ENCODE data around the gene LAMB4.

DNA sequence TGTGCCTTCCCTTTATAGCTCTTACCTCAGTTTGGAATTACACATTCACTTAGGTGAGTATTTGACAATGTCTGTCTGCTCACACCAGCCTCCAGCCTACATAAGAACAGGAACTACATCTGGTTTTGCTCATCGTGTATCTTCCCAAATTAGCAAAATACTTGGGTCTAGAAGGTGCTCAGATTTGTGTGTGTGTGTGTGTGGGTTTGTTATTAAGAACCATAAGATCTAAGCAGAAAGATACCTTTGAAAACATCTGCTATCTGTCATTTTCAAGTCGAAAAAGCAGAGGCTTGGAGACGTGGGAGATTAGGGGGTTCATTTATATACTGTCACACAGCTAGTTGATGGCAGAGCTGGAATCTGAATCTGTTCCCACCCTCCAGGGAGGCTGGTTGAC, 14.8 kb upstream of the LAMB4 start:
- TF ChIP-seq, protein P1, sequence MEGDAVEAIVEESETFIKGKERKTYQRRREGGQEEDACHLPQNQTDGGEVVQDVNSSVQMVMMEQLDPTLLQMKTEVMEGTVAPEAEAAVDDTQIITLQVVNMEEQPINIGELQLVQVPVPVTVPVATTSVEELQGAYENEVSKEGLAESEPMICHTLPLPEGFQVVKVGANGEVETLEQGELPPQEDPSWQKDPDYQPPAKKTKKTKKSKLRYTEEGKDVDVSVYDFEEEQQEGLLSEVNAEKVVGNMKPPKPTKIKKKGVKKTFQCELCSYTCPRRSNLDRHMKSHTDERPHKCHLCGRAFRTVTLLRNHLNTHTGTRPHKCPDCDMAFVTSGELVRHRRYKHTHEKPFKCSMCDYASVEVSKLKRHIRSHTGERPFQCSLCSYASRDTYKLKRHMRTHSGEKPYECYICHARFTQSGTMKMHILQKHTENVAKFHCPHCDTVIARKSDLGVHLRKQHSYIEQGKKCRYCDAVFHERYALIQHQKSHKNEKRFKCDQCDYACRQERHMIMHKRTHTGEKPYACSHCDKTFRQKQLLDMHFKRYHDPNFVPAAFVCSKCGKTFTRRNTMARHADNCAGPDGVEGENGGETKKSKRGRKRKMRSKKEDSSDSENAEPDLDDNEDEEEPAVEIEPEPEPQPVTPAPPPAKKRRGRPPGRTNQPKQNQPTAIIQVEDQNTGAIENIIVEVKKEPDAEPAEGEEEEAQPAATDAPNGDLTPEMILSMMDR (IDR thresholded peaks at IDR 0.05 in 4 of 5, conservative IDR thresholded peaks at IDR 0.05 in 1 of 5): no peak
- no peak for TF ChIP-seq POLR2A (IDR thresholded peaks at IDR 0.05)
